HG03442 (cell line): ENCODE measurements around the gene AGFG1.

ENCODE experiments used
- ATAC-seq: cut with Tn5 transposase; IDR thresholded peaks from one replicate; pipeline ENCODE4 v1.9.1; 2021; ENCODE audit warnings: mild to moderate bottlenecking, moderate library complexity; ENCODE audit not compliant: unreplicated experiment

Gene AGFG1

GRCh38 chr2:227471924-227472264 lies at the start of gene AGFG1:
TSS of gene AGFG1 (plus strand) at chr2:227472156. CDS start at chr2:227472422, 266 bp downstream.
- ATAC-seq: peak; percentile 87

GRCh38 chr2:227423656-227424499 lies 48.1 kb upstream of the AGFG1 start:
- ATAC-seq: no peak

GRCh38 chr2:227428731-227429285 lies 43.1 kb upstream of the AGFG1 start:
- ATAC-seq: no peak

- no peak for ATAC-seq
Observed at GRCh38 chr2:227430639-227431038, 41.3 kb upstream of the AGFG1 start.

GRCh38 chr2:227433171-227433570 lies 38.8 kb upstream of the AGFG1 start:
- ATAC-seq: no peak

GRCh38 chr2:227436436-227437174 lies 35.4 kb upstream of the AGFG1 start:
- ATAC-seq: no peak

GRCh38 chr2:227439214-227439613 lies 32.7 kb upstream of the AGFG1 start:
- ATAC-seq: no peak

GRCh38 chr2:227442639-227443038 lies 29.3 kb upstream of the AGFG1 start:
- no peak for ATAC-seq

- no peak for ATAC-seq
Observed at GRCh38 chr2:227443889-227444568, 27.9 kb upstream of the AGFG1 start.

GRCh38 chr2:227447606-227448005 lies 24.4 kb upstream of the AGFG1 start:
- ATAC-seq: no peak

- no peak for ATAC-seq
Observed at GRCh38 chr2:227450311-227450841, 21.6 kb upstream of the AGFG1 start.

- no peak for ATAC-seq
Observed at GRCh38 chr2:227450926-227451654, 20.9 kb upstream of the AGFG1 start.

GRCh38 chr2:227451655-227451992 lies 20.3 kb upstream of the AGFG1 start:
- no peak for ATAC-seq

GRCh38 chr2:227453810-227454209 lies 18.1 kb upstream of the AGFG1 start:
- no peak for ATAC-seq

GRCh38 chr2:227454323-227454860 lies 17.6 kb upstream of the AGFG1 start:
- no peak for ATAC-seq

GRCh38 chr2:227455200-227455599 lies 16.8 kb upstream of the AGFG1 start:
- no peak for ATAC-seq

- no peak for ATAC-seq
Observed at GRCh38 chr2:227456102-227456501, 15.9 kb upstream of the AGFG1 start.

- ATAC-seq: no peak
Observed at GRCh38 chr2:227456772-227457171, 15.2 kb upstream of the AGFG1 start.

GRCh38 chr2:227460070-227460485 lies 11.9 kb upstream of the AGFG1 start:
- peak; percentile 39 for ATAC-seq

GRCh38 chr2:227460833-227461232 lies 11.1 kb upstream of the AGFG1 start:
- no peak for ATAC-seq
